Smooth muscle cell (in vitro differentiated cells): ENCODE results near the gene SPSB3. TPM values are rescaled to one million over a fixed set of nuclear protein-coding genes. Genes with fewer than 3 reads are reported as not detected.

Experiments
- DNase-seq: peaks from one replicate; lab custom pipeline; 2025; ENCODE audit not compliant: unreplicated experiment; lab: John Stamatoyannopoulos, UW
- H2AFZ ChIP-seq: fragments of 200-600 bp; sonication (generic); 2 replicates; pipeline ENCODE4 v1.6.0; 2016; ENCODE audit warnings: antibody characterized with exemption, low read depth, mild to moderate bottlenecking
- H3F3A ChIP-seq: fragments of 200-600 bp; sonication (generic); 2 replicates; pipeline ENCODE4 v1.6.0; 2017; ENCODE audit warnings: antibody characterized with exemption, low read depth
- H3K27ac ChIP-seq: fragments of 200-600 bp; sonication (generic); 2 replicates; pipeline ENCODE4 v1.5.1; 2016; ENCODE audit warnings: low read depth, mild to moderate bottlenecking
- H3K27me3 ChIP-seq: fragments of 200-600 bp; sonication (generic); 2 replicates; pipeline ENCODE4 v1.6.1; 2016; ENCODE audit warnings: low read depth, mild to moderate bottlenecking
- H3K36me3 ChIP-seq: fragments of 200-600 bp; sonication (generic); 2 replicates; pipeline ENCODE4 v1.5.1; 2016; ENCODE audit warnings: low read depth
- H3K4me1 ChIP-seq: fragments of 200-600 bp; sonication (generic); 2 replicates; pipeline ENCODE4 v1.5.1; 2016; ENCODE audit warnings: low read depth
- H3K4me2 ChIP-seq: fragments of 200-600 bp; sonication (generic); 2 replicates; pipeline ENCODE4 v1.6.0; 2016; ENCODE audit warnings: mild to moderate bottlenecking
- H3K4me3 ChIP-seq: fragments of 200-600 bp; sonication (generic); 2 replicates; pipeline ENCODE4 v1.5.1; 2016; ENCODE audit warnings: mild to moderate bottlenecking
- H3K79me2 ChIP-seq: fragments of 200-600 bp; sonication (generic); 2 replicates; pipeline ENCODE4 v1.6.0; 2016; ENCODE audit warnings: low read depth, mild to moderate bottlenecking
- H3K9ac ChIP-seq: fragments of 200-600 bp; sonication (generic); 2 replicates; pipeline ENCODE4 v1.6.0; 2016; ENCODE audit warnings: low read depth
- H3K9me3 ChIP-seq: fragments of 200-600 bp; sonication (generic); replicated peaks from 2 replicates; pipeline ENCODE4 v1.5.1; 2016; ENCODE audit warnings: low read depth
- H4K20me1 ChIP-seq: fragments of 200-600 bp; sonication (generic); 2 replicates; pipeline ENCODE4 v1.6.0; 2016; ENCODE audit warnings: low read depth
- CTCF ChIP-seq: fragments of 200-600 bp; sonication (generic); IDR thresholded peaks from 2 replicates; pipeline ENCODE4 v1.5.1; 2017; ENCODE audit warnings: borderline replicate concordance, mild to moderate bottlenecking, antibody characterized with exemption; ENCODE audit not compliant: insufficient read depth, poor library complexity, severe bottlenecking
- WGBS: methylation state at CpG from one replicate; pipeline ENCODE4 v1.1.7; 2016; ENCODE audit warnings: low lambda C conversion rate; 5-methylcytosine and 5-hydroxymethylcytosine counted together
- polyA plus RNA-seq: library from polyadenylated mRNA; unstranded; fragments of >200 nt; fragmentation: Nextera tagmentation; extraction: Ambion mirVana; gene quantifications from 2 replicates; pipeline ENCODE4 v1.2.1, GENCODE V29; 2016
- total RNA-seq: library from RNA; depleted of rRNA; stranded (reverse); fragments of >200 nt; gene quantifications from 2 replicates; pipeline ENCODE4 v1.2.3, GENCODE V29; 2014

SPSB3 gene
- total and polyA plus RNA-seq, 2 experiments from 2014 or later = 25.1 to 49.8 TPM

- H3K36me3 ChIP-seq = no peaks in the 10 kb centered on the region
- no peak overlapping the region for H3K9ac ChIP-seq
- no peaks in the 10 kb centered on the region for H3K27me3 ChIP-seq
- H4K20me1 ChIP-seq = no peaks in the 10 kb centered on the region
- H3K27ac ChIP-seq = no peak overlapping the region
- H3K4me1 ChIP-seq = no peaks in the 10 kb centered on the region
- no peak overlapping the region for H3K4me3 ChIP-seq
- no peak for TF ChIP-seq CTCF
- H3K79me2 ChIP-seq = no peaks in the 10 kb centered on the region
- H2AFZ ChIP-seq = no peak overlapping the region
- no peak overlapping the region for H3K4me2 ChIP-seq
- WGBS = 97% methylated on average over 35 of the region's 35 CpGs
- H3K9me3 ChIP-seq = no peaks in the 10 kb centered on the region
- H3F3A ChIP-seq = no peaks in the 10 kb centered on the region
- no peak for DNase-seq
These were observed 36.6 kb upstream of the SPSB3 start for GRCh38 chr16:1818873-1819525.

GRCh38 chr16:1818204-1818872 is 36.0 kb upstream of the SPSB3 start:
- Histone ChIP-seq H3K27me3 (no peaks in the 10 kb centered on the region), H3F3A (peaks cover 7% of the 10 kb centered on the region), H3K36me3 (no peaks in the 10 kb centered on the region), H3K4me3 (no peak overlapping the region), H3K4me2 (no peak overlapping the region), H4K20me1 (no peaks in the 10 kb centered on the region), H3K9me3 (no peaks in the 10 kb centered on the region), H3K27ac (no peak overlapping the region), H2AFZ (no peak overlapping the region), H3K9ac (no peak overlapping the region), H3K79me2 (no peaks in the 10 kb centered on the region), H3K4me1 (no peaks in the 10 kb centered on the region)
- WGBS = 97% methylated on average over 27 of the region's 27 CpGs
- DNase-seq = no peak
- no peak for TF ChIP-seq CTCF

- H3K79me2 ChIP-seq = no peaks in the 10 kb centered on the region
- TF ChIP-seq CTCF = no peak
- H3K27ac ChIP-seq = no peak overlapping the region
- 97% methylated on average over 17 of the region's 17 CpGs for WGBS
- peaks cover 8% of the 10 kb centered on the region for H3F3A ChIP-seq
- H3K9ac ChIP-seq = no peak overlapping the region
- peaks cover 2% of the 10 kb centered on the region for H3K4me1 ChIP-seq
- no peak overlapping the region for H3K4me3 ChIP-seq
- no peak overlapping the region for H2AFZ ChIP-seq
- H3K9me3 ChIP-seq = no peaks in the 10 kb centered on the region
- no peaks in the 10 kb centered on the region for H3K36me3 ChIP-seq
- H4K20me1 ChIP-seq = no peaks in the 10 kb centered on the region
- DNase-seq = no peak
- H3K4me2 ChIP-seq = no peak overlapping the region
- no peaks in the 10 kb centered on the region for H3K27me3 ChIP-seq
These were observed 35.3 kb upstream of the SPSB3 start for GRCh38 chr16:1817716-1818115.

GRCh38 chr16:1817276-1817589 is 34.9 kb upstream of the SPSB3 start:
- H3F3A ChIP-seq = peaks cover 8% of the 10 kb centered on the region
- no peaks in the 10 kb centered on the region for H3K27me3 ChIP-seq
- WGBS = 98% methylated on average over 9 of the region's 9 CpGs
- peaks cover 5% of the 10 kb centered on the region for H3K4me1 ChIP-seq
- H3K4me3 ChIP-seq = no peak overlapping the region
- H2AFZ ChIP-seq = no peak overlapping the region
- H3K9me3 ChIP-seq = no peaks in the 10 kb centered on the region
- H3K27ac ChIP-seq = no peak overlapping the region
- TF ChIP-seq CTCF = no peak
- no peak overlapping the region for H3K9ac ChIP-seq
- H3K4me2 ChIP-seq = no peak overlapping the region
- no peak for DNase-seq
- no peaks in the 10 kb centered on the region for H3K36me3 ChIP-seq
- no peaks in the 10 kb centered on the region for H3K79me2 ChIP-seq
- no peaks in the 10 kb centered on the region for H4K20me1 ChIP-seq
